SW 1271 (cell line): ENCODE measurements around the gene MRTFB.
A peak's percentile ranks its signal among the peaks of the same experiment; 100 is the strongest.
"Not testable (repeated sequence)": the region's sequence is repeated elsewhere in the genome, so short reads cannot be mapped to it uniquely, and the experiment has no call there.

Source experiments
- DNase-seq, 2 experiments: peaks; one replicate each; lab custom pipeline; 2025; lab: John Stamatoyannopoulos, UW

Gene MRTFB, protein sequence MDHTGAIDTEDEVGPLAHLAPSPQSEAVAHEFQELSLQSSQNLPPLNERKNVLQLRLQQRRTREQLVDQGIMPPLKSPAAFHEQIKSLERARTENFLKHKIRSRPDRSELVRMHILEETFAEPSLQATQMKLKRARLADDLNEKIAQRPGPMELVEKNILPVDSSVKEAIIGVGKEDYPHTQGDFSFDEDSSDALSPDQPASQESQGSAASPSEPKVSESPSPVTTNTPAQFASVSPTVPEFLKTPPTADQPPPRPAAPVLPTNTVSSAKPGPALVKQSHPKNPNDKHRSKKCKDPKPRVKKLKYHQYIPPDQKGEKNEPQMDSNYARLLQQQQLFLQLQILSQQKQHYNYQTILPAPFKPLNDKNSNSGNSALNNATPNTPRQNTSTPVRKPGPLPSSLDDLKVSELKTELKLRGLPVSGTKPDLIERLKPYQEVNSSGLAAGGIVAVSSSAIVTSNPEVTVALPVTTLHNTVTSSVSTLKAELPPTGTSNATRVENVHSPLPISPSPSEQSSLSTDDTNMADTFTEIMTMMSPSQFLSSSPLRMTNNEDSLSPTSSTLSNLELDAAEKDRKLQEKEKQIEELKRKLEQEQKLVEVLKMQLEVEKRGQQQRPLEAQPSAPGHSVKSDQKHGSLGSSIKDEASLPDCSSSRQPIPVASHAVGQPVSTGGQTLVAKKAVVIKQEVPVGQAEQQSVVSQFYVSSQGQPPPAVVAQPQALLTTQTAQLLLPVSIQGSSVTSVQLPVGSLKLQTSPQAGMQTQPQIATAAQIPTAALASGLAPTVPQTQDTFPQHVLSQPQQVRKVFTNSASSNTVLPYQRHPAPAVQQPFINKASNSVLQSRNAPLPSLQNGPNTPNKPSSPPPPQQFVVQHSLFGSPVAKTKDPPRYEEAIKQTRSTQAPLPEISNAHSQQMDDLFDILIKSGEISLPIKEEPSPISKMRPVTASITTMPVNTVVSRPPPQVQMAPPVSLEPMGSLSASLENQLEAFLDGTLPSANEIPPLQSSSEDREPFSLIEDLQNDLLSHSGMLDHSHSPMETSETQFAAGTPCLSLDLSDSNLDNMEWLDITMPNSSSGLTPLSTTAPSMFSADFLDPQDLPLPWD

DNA sequence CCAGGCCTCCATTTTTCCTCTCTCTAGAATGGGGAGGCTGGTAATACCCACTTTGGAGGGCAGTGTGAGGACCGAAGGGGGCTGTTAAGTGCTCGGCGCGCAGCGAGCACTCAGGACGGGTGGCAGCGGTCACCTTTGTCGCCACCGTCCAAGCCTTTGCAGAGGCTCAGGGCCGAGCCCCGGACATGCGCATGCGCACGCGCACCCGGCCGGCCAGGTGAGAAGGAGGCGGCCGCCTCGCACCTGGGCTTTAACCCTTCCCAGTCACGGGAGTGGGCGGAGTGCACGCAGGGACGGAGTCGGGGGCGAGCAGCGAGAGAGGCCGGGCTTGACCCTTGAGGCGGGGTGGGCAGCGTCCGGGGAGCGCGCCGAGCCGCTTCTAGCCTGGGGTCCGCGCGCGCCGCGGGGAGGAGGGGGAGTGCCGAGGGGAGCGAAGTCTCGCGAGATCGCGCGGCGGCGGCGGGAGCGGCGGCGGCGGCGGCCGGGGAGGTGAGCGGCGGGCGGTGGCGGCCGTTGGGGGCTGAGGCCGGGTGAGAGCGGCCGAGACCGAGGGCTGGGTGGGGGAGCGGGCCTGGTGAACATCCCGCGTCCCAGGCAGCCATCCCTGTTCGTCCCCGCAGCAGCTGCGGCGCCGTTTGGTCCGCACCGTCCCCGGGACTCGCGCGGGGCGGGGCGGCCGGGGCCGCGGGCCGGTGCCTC is at the start of gene MRTFB:
MRTFB (plus strand) TSS at position 443 of the 699 bp plus-strand sequence. CDS start 69,288 bp downstream, outside the sequence.
- peak in 1 of 2 experiments; percentile 14 for DNase-seq

DNA sequence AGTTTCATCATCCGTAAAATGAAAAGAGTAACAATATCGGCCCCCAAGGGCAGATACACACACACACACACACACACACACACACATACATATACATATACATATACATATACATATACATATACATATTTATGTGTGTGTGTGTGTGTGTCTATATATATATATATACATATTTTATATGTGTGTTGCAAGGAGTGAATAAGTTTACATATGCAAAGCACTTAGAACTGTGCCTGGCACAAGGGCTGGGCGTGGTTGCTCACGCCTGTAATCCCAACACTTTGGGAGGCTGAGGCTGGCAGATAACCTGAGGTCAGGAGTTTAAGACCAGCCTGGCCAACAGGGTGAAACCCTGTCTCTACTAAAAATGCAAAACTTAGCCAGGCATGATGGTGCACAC is 47.6 kb upstream of the MRTFB start:
- DNase-seq = not testable (repeated sequence)

DNA sequence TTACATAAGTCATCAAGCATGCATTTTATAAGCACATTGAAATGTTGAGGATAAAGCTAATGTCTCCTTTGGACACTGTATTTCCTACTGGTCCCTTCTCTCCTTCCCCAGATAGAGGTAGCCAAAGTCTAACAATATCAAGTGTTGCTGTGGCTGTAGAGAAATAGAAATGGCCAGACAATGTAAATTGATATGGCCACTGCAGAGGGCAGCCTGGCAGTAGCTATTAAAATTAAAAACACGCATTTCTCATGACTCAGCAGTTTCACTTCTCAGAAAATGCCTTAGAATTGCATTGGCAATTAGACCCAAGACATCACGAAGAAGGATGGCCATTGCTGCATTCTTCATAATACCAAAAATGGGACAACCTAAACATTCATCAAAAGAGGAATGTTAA is 46.8 kb upstream of the MRTFB start:
- no peak for DNase-seq

DNA sequence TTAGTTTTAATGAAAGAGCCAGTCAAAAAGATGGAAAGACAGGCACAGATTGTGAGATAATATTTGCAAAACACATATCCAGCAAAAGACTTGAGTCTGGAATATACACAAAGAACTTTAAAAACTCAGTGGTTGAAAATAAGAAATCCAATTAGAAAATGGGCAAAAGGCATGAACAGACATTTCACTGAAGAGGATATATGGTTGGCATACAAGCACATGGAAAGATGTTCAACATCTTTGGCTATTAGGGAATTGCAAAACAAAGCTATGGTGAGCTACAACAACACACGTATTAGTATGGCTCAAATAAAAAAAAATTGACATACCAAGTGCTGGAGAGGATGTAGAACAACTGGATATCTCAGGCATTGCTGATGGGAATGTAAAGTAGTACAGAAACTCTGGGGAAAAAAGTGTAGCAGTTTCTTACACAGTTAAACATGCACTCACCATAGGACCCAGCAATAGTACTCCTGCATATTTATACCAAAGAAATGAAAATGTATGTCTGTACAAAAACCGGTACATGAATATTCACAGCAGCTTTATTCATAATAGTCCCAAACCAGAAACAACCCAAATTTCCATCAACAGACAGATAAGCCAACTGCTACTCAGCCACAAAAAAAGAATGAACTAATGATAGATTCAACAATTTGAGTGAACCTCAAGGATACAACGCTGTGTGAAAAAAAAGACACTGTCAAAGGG is 44.4 kb upstream of the MRTFB start:
- no peak for DNase-seq

DNA sequence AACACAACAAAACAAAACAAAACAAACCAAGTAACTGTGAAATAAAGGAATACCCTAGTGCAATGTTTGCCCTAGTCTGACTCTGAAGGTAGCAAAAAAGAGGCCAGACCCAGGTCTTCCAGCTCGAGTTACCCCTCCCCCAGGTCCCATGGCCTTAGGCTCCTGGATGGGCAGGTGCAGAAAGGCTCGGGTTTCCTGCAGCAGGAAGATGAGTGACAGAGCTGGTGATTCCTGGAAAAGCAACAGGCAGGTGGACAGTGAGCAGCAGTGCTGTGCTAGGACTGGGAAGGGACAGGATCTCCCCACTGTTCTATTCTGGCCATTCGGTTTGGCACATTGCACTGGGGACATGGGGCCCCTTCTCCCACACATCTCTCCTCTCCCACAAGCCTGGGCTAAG is 42.9 kb upstream of the MRTFB start:
- no peak for DNase-seq

DNA sequence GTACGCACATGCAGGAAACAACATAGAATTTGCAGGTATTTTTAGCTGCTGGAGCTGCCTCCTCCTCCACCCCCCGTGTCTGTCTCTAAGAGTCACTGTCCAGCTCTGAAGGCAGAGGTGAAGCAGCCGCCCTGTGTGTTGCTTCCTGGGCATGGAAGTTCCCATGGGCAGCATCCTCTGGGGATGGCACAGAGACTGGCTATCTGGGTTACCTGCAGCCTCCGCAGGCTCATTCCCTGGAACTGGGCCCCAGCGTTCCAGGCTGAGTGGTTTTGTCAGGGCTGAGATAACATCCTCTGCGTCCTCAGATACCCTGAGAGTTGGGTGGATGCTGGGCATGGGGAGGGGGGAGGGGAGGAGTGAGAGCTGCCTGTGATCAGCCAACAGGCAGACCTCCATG is 41.5 kb upstream of the MRTFB start:
- DNase-seq = no peak

DNA sequence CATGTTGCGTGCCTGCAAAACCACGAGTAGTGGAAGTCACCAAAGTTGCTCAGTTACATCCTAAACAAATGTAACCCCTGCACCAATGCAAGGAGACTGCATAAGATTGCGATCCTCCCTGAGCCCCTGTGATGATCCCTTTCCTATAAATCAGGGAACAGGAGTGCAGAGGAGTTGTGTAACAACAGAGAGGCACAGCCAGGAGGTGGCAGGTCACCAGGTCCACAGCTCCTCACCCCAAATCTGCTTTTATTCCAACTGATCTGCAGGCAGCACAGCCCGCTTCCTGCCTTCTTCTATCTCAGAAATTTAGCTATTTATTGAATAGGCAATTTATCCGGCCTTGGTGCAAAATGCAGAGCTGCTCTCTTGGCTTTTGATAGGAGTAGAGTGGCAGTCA is 36.0 kb upstream of the MRTFB start:
- no peak for DNase-seq

DNA sequence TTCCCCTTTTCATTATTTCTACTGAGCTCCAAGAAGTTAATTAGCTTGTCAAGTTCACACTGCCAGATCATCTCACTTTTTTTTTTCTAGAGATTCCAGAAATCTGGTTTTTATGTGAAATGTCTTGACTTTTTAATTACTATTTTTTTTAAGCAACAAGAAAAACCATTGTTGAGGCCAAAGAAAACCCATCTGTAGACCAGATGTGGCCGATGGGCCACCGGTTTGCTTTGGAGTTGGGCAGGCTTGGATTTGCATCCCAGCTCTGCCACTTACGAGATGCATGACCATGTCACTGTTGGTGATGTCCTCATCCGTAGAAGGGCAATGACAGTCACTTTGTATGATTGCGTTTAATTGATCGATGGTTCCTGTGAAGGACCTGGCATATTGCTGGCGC is 34.2 kb upstream of the MRTFB start:
- no peak for DNase-seq

DNA sequence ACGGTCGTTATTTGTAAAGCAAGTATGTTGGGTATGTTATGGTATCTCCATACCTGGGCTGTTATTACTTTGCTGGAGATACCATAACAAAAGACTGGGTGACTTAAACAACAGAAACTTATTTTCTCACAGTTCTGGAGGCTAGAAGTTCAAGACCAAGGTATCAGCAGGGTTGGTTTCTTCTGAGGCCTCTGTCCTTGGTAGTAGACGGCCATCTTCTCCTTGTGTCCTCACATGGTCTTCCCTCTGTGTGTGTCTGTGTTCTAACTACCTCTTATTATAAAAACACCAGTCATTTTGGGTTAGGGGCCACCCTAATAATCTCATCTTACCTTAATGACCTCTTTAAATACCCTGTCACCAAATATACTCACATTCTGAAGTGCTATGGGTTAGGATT is 33.2 kb upstream of the MRTFB start:
- no peak for DNase-seq

DNA sequence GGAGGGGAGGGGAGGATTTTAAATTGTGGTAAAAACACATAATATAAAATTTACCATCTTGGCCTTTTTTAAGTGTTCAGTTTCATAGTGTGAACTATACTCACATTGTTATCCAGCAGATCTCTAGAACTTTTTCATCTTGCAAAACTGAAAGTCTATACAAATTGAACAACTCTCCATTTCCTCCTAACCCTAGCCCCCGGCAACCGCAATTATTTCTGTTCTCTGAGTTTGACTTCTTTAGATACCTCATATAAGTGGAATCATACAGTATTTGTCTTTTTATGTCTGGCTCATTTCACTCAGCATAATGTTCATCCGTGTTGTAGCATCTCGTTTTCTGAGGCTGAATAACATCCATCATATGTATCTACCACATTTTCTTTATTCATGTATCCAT is 30.0 kb upstream of the MRTFB start:
- no peak for DNase-seq

DNA sequence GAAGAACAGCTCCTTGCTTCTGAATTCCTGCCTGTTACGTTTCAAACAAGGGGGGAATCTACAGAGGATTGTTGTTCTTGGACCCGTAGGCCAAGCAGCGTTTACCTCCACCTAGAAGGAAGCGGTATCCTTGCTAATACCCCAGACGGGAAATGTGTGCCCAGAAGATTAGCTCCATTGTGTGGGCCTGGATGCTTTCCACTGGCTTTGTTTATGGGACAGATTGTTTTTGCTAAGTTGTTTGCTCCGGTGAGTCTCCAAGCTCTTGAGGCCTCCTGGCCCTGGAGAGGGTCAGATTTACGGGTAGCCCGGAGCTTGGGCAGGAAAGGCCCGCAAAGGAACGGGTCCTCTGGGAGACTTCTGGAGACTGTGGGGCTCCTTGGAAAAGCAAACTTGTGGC is 28.4 kb upstream of the MRTFB start:
- no peak for DNase-seq

DNA sequence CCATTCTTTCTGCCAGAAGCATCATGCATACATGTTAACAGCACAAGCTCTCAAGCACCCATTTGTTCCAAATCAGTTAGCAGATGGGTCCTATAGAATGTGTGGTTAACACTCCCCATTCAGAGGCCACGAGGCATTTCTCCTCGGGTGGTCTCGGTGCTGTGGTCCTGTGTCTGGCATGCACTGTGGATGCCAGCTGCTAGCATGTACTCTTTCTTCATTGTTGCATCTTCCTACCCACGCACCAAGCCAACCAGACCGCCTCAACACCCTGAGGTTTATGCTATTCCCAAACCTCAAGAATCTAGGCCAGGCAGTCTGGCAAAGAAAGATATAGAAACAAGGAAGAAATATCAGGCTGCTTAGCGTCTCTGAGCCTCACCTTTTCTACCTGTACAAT is 27.8 kb upstream of the MRTFB start:
- DNase-seq = no peak

DNA sequence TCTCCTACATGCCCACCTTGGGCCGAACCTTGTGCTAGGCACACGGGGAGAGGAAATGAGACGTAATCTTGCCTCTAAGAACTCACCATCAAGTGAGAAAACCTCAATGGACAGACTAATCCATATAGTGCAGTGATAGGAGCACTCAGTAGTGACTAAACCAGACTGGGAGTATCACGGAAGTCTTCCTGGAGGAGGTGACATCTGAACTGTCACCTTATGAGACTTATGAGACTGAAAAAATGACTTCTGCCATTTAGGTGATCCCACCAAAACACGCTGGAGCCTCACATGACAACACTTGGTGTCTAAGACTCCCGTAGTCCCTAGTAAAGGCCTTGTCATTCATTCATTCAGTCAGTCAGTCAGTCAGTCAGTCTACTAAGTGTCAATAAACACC is 27.3 kb upstream of the MRTFB start:
- DNase-seq = no peak

DNA sequence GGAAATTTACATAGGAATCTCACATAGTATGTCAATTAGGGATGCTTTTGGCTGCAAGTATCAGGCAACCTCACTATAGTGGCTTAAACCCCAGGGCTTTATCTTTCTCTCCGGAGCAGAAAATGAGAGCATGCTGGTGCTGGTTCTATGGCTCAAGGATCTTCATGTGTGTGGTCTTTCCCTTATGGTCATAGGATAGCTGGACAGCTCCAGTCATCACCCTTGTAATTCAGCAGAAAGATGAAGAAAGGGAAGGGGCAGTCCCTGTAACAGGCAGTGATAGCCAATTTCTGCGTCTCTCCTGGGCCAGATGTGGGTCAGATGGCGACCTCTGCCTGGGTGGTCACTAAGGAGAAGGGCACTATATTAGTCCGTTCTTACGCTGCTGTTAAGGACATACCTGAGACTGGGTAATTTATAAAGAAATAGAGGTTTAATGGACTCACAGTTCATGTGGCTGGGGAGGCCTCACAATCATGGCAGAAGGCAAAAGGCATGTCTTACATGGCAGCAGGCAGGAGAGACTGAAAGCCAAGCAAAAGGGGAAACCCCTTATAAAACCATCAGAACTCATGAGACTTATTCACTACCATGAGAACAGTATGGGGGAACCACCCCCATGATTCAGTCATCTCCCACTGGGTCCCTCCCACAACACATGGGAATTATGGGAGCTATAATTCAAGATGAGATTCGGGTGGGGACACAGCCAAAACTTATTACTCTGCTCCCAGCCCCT is 23.8 kb upstream of the MRTFB start:
- DNase-seq = not testable (repeated sequence)

DNA sequence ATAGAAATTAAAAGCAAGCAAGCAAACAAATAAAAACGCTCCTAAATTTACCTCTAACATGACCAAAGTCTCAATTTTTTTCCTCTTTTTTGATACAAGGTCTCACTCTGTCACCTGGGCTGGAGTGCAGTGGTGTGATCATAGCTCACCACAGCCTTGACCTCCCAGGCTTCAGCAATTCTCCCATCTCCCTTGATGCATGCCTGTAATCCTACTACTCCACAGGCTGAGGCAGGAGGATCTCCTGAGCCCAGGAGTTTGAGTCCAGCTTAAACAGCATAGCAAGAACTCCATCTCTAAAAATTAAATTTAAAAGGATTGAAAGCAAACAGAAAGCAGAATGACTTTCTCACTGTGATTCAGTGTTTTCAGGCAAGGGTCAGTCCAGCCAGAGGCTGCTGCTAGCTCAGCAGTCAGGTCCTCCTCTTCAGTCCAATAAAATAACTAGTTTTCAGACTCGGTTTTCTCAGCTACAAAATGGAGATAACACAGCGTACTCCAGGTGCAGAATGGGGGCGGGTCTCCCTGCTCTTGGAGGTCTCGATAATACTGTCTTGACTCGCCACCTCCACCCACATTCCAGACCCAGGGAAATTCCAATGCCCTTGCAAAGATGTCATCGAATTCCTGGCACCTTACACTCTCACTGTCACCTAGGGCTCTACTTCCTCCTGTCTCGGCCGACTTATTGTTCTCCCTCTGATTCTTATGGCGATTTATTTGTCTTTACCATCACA is 20.7 kb upstream of the MRTFB start:
- peak in 1 of 2 experiments; percentile 22 for DNase-seq

DNA sequence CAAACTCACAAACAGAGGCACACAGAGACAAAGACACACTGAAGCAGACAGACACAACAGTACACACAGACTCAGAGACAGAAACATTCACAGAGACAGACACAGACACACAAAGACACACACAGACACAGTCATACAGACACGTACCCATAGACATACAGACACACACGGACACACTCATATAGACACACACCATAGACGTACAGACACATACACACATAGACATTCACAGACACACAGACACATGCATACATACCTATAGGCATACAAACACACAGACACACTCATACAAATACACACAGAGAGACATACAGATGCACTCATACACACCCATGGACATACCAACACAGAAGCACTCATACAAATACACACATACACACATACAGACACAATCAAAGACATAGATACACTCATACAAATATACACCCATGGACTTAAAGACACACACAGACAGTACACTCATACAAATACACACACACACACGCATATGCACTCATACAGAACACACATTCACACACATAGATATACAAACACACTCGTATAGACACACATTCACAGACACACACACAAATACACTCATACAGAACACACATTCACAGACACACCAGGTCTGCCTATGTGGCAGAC is 19.9 kb upstream of the MRTFB start:
- DNase-seq = no peak

DNA sequence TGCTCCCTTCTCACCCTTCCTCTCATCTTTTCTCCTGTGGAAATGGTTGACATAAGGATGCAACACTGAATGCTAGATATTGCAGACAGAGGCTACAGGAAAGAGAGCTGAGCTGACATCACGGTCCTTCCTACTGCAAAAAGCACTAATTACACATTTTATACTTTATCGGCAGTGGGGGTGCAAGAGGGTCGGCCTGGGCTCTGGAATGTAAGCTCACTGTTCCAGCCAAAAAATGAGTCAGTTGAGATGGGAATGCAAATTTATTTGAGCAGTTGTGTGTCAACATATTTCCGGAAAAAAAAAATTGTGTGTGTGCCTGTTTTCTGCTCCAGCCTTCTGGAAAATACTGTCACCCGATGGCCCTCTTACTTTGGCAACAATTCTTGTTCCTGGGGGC is 14.1 kb upstream of the MRTFB start:
- DNase-seq = no peak

DNA sequence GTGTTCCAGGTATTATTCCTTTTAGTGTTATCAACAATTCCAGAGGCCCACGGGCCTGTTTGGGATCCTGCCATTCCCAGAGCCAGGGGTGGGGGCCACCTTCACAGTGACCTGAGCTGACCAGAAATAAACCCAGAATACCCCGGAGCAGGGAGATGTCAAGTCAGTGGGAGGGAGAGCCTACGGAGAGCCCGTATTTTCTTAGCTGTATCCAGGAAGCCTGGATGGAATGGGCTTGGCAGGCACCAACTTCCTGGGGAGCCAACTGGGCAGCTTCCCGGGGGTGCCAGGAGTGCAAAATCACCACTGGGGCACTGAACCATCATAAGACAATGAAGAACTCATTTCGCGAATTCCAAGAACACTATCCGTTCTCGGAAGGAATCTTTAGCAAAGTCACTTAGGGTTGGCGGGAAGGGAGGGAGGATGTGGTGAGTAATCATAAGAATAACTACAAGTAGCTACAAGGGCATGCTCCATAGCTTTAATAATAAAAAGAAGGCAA is 13.2 kb upstream of the MRTFB start:
- no peak for DNase-seq

DNA sequence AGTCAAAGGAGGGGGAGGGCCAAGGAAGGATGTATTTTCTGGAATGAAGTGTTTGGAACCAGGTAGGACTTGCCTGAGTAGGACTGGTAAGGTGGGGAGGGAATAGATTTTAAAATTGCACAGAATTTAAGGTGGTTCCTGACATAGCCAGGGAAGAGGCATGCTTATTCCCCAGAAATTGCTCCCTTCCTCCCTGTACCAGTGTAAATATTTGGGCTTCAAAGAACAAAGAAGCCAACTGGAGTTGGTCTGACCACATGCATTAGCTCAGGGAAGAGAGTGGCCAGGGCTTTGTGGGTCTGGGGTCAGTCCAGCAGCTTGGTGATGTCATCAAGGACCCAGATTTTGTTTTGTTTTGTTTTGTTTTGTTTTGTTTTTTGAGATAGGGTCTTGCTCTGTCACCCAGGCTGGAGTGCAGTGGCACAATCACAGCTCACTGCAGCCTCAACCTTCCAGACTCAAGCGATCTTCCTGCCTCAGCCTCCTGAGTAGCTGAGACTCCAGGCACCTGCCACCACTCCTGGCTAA is 9.3 kb upstream of the MRTFB start:
- no peak for DNase-seq
